Measurements from ENCODE around the gene POLQ. TPM values are rescaled to one million over a fixed set of nuclear protein-coding genes. Genes with fewer than 3 reads are reported as not detected.

Gene POLQ
- total and polyA plus RNA-seq, 9 of the 15 experiments (the other 6 are each of a cell fraction or from before 2014, with no cell fraction given), result 1.5 to 19.0 (median 8.8) TPM

DNA sequence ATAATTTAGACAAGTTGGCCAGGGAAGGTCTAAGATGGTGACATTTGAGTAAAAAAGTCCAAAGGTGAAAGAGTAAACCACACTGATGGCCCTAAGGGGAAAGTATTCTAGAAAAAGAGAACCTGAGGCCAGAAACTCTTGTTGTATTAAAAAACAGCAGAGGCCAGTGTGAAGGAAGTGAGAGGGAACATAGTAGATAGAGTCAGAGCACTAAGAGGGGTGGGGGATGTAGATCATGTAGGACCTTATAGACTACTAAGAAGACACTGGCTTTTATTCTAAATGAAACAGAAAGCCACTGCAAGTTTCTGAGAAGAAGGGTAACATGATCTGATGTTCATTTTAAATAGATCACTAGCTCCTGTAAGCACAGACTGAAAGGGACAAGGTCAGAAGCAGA is 14.5 kb downstream of the POLQ start:
- DNase-seq (ENCODE audit: extremely low read depth in 1 of 4, low spot score in 3 of 4) (no peak), FAIRE-seq (no peak), ATAC-seq (no peak)
- intact Hi-C loops (cut with micrococcal nuclease) (no loop called here), in situ Hi-C loops (cut with MboI) (no loop called here)
- H3K4me1 ChIP-seq (replicated peaks in 1 of 2; ENCODE audit: control insufficient read depth in 2 of 2, insufficient read depth in 2 of 2, low read length in 2 of 2), result no peaks in the 10 kb centered on the region
- ChIA-PET CTCF (ENCODE audit: low intra/inter-chr PET ratio) (no interaction called here), POLR2A (interaction anchor here (0.8 kb wide), 1 partner anchor 143 kb away, joined by 3 read pairs; no protein-coding TSS in a partner anchor)
- no peak overlapping the region for H2AFZ ChIP-seq (ENCODE audit: low read depth, low read length)
- H3K27me3 ChIP-seq (ENCODE audit: control insufficient read depth in 2 of 2, insufficient read depth in 2 of 2, low read length in 2 of 2), result no peaks in the 10 kb centered on the region
- H3K27ac ChIP-seq (ENCODE audit: extremely low read depth, low read depth, low read length), result no peak overlapping the region
- no peak overlapping the region for H3K9ac ChIP-seq (ENCODE audit: insufficient read depth in 1 of 2, low read depth in 2 of 2, low read length in 2 of 2)
- no peaks in the 10 kb centered on the region for H4K20me1 ChIP-seq (replicated peaks; ENCODE audit: control insufficient read depth, insufficient read depth, low read length)
- H3K9me3 ChIP-seq (replicated peaks; ENCODE audit: control insufficient read depth, insufficient read depth, low read depth, low read length), result no peaks in the 10 kb centered on the region
- no TSS peak for BruUV-seq (replicated peaks)
- no peaks in the 10 kb centered on the region for H3K9me1 ChIP-seq (ENCODE audit: control insufficient read depth, insufficient read depth, low read length)
- H3K36me3 ChIP-seq (ENCODE audit: control insufficient read depth, insufficient read depth, low read length), result peaks cover 69% of the 10 kb centered on the region; the same call in 2 of the 3 replicates
- no peaks in the 10 kb centered on the region for H3K79me2 ChIP-seq (ENCODE audit: control insufficient read depth, insufficient read depth, low read length)
- no peak overlapping the region for H3K4me3 ChIP-seq
- H3K4me2 ChIP-seq (ENCODE audit: insufficient read depth, low read length), result no peak overlapping the region
- TF ChIP-seq KLF16 (IDR thresholded peaks at IDR 0.05) (no peak), FOXP1 (CRISPR knock-in tag; IDR thresholded peaks at IDR 0.05) (no peak), TBL1XR1 (IDR thresholded peaks at IDR 0.05; ENCODE audit: low read length in 2 of 2) (no peak), LEF1 (IDR thresholded peaks at IDR 0.05) (no peak), NBN (IDR thresholded peaks at IDR 0.05; ENCODE audit: low read depth) (no peak), JUN (IDR thresholded peaks at IDR 0.05; ENCODE audit: borderline replicate concordance, low read depth, low read length) (no peak), JUN (CRISPR knock-in tag; IDR thresholded peaks at IDR 0.05; ENCODE audit: borderline replicate concordance) (no peak), ZNF57 (CRISPR knock-in tag; IDR thresholded peaks at IDR 0.05) (no peak), NCOA6 (IDR thresholded peaks at IDR 0.05) (no peak), NFIX (CRISPR knock-in tag; IDR thresholded peaks at IDR 0.05; ENCODE audit: low read depth) (no peak), ESRRA (IDR thresholded peaks at IDR 0.05; ENCODE audit: borderline replicate concordance, low read depth) (no peak), RBM14 (IDR thresholded peaks at IDR 0.05; ENCODE audit: borderline replicate concordance, insufficient read depth, low read depth, low read length) (no peak), RFX1 (IDR thresholded peaks at IDR 0.05) (no peak), EP300 (IDR thresholded peaks at IDR 0.05; ENCODE audit: low read length) (no peak), SUPT5H (IDR thresholded peaks at IDR 0.05) (no peak)
- TF ChIP-seq, protein P1, sequence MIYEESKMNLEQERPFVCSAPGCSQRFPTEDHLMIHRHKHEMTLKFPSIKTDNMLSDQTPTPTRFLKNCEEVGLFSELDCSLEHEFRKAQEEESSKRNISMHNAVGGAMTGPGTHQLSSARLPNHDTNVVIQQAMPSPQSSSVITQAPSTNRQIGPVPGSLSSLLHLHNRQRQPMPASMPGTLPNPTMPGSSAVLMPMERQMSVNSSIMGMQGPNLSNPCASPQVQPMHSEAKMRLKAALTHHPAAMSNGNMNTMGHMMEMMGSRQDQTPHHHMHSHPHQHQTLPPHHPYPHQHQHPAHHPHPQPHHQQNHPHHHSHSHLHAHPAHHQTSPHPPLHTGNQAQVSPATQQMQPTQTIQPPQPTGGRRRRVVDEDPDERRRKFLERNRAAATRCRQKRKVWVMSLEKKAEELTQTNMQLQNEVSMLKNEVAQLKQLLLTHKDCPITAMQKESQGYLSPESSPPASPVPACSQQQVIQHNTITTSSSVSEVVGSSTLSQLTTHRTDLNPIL (CRISPR knock-in tag; IDR thresholded peaks at IDR 0.05), result no peak
- TF ChIP-seq, protein P2, sequence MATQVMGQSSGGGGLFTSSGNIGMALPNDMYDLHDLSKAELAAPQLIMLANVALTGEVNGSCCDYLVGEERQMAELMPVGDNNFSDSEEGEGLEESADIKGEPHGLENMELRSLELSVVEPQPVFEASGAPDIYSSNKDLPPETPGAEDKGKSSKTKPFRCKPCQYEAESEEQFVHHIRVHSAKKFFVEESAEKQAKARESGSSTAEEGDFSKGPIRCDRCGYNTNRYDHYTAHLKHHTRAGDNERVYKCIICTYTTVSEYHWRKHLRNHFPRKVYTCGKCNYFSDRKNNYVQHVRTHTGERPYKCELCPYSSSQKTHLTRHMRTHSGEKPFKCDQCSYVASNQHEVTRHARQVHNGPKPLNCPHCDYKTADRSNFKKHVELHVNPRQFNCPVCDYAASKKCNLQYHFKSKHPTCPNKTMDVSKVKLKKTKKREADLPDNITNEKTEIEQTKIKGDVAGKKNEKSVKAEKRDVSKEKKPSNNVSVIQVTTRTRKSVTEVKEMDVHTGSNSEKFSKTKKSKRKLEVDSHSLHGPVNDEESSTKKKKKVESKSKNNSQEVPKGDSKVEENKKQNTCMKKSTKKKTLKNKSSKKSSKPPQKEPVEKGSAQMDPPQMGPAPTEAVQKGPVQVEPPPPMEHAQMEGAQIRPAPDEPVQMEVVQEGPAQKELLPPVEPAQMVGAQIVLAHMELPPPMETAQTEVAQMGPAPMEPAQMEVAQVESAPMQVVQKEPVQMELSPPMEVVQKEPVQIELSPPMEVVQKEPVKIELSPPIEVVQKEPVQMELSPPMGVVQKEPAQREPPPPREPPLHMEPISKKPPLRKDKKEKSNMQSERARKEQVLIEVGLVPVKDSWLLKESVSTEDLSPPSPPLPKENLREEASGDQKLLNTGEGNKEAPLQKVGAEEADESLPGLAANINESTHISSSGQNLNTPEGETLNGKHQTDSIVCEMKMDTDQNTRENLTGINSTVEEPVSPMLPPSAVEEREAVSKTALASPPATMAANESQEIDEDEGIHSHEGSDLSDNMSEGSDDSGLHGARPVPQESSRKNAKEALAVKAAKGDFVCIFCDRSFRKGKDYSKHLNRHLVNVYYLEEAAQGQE (IDR thresholded peaks at IDR 0.05; ENCODE audit: borderline replicate concordance), result no peak
- TF ChIP-seq, protein P2 (CRISPR knock-in tag; IDR thresholded peaks at IDR 0.05; ENCODE audit: low read depth), result no peak
